WERI-Rb-1 (cell line): ENCODE results near the gene KCNAB1.
"Not testable (repeated sequence)": the region's sequence is repeated elsewhere in the genome, so short reads cannot be mapped to it uniquely, and the experiment has no call there.

ENCODE experiments used
- DNase-seq: peaks from one replicate; pipeline ENCODE4 v3.0.0-alpha.2; 2020
- H3K27ac ChIP-seq: fragments of 250-450 bp; sonication (Bioruptor Pico); 2 replicates; pipeline ENCODE4 v1.5.1; 2020; ENCODE audit warnings: mild to moderate bottlenecking, moderate library complexity
- H3K27me3 ChIP-seq: fragments of 250-450 bp; sonication (Bioruptor Pico); 2 replicates; pipeline ENCODE4 v1.5.1; 2021; ENCODE audit warnings: mild to moderate bottlenecking, low read depth, moderate library complexity; ENCODE audit not compliant: insufficient read depth, severe bottlenecking
- H3K36me3 ChIP-seq: fragments of 250-450 bp; sonication (Bioruptor Pico); 2 replicates; pipeline ENCODE4 v1.5.1; 2020; ENCODE audit warnings: mild to moderate bottlenecking, moderate library complexity
- H3K4me3 ChIP-seq: 2 replicates; pipeline ENCODE4 v1.5.1; 2011; ENCODE audit warnings: low read depth, mild to moderate bottlenecking, control low read depth, low read length
- H3K9me3 ChIP-seq: fragments of 250-450 bp; sonication (Bioruptor Pico); 2 replicates; pipeline ENCODE4 v1.5.1; 2021; ENCODE audit warnings: mild to moderate bottlenecking, moderate library complexity; ENCODE audit not compliant: severe bottlenecking
- CTCF ChIP-seq: IDR thresholded peaks from 2 replicates; pipeline ENCODE4 v1.5.1; 2011; ENCODE audit warnings: low read depth, mild to moderate bottlenecking, control low read depth, inconsistent platforms, low read length

Gene KCNAB1

DNA sequence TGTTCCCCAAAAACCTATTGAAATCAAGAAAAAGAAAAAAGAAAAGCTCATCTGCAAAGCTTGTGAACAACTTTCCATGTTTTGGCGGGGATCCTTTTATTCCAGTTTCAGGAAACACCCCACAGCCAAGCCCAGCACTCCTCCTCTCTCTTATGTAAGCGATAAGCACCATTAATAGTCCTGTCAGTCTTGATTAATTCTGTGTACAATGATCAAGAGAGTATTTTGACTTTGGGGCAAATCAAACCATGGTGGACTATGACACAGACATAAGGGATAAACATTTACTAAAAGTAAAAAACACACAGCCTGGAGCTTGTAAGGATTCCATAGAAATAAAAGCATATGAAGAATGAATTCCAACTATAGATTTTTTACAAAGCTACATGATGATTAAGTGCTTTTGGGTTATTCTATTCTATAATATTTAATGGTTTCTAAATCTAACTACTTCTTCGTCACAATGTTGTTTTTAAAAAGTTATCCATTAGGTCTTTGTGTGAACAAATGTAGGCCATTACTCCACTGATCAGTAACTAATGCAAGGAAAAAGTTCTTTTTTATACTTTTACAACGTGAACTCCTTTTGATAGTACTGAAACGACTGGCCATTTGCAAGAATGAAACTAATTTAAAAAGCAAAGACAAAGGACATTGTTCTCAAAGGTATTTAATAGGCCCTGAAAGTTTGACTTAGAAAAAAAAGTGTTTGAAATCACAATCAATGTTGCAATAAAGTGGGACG, 106.5 kb downstream of the KCNAB1 start:
- Histone ChIP-seq H3K4me3 (no peak overlapping the region), H3K36me3 (no peaks in the 10 kb centered on the region), H3K27ac (no peak overlapping the region), H3K27me3 (no peaks in the 10 kb centered on the region), H3K9me3 (no peaks in the 10 kb centered on the region)
- no peak for DNase-seq
- no peak for TF ChIP-seq CTCF

DNA sequence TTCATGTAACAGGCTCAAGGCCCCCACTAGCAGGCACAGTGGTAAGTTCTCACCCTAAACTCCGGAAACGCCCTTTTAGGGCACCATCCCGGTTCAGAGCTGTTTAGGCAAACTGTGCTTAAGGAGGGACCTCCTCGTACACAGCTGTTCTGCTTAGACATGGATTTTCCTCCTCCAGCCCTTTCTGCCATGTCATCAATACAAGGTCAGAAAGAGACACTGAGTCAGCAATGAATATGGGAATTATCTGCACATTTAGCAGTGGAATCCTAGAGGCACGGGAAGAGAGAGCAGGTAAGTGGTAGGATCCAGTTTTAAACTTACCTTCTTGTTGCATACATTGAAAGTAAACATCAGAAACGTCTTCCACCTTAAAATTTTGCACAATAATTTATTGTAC, 107.3 kb downstream of the KCNAB1 start:
- Histone ChIP-seq H3K27me3 (no peaks in the 10 kb centered on the region), H3K27ac (no peak overlapping the region), H3K9me3 (no peaks in the 10 kb centered on the region), H3K36me3 (no peaks in the 10 kb centered on the region), H3K4me3 (no peak overlapping the region)
- TF ChIP-seq CTCF, result no peak
- DNase-seq, result no peak

GRCh38 chr3:156230278-156230900, 110.0 kb downstream of the KCNAB1 start:
- no peak for TF ChIP-seq CTCF
- DNase-seq, result no peak
- Histone ChIP-seq H3K27ac (no peak overlapping the region), H3K36me3 (no peaks in the 10 kb centered on the region), H3K27me3 (no peaks in the 10 kb centered on the region), H3K9me3 (no peaks in the 10 kb centered on the region), H3K4me3 (no peak overlapping the region)

DNA sequence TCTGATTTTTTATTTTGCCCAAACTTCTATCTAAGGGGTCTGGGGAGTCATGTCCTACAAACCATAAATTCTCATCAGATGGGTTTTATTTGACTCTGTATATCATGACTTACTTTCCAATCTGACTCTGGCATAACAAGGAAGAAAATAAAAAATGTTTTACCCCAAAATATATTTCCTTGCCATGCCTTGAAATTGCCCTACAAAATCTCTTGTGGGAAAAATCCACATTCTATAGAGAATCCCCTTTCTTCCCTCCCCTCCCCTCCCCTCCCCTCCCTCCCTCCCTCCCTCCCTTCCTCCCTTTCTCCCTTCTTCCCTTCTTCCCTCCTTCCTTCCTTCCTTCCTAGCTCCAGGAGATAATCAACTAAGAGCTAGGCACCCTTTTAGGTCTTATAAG, 110.8 kb downstream of the KCNAB1 start:
- not testable (repeated sequence) for H3K27ac ChIP-seq, H3K27me3 ChIP-seq, DNase-seq, H3K36me3 ChIP-seq, H3K4me3 ChIP-seq, H3K9me3 ChIP-seq

DNA sequence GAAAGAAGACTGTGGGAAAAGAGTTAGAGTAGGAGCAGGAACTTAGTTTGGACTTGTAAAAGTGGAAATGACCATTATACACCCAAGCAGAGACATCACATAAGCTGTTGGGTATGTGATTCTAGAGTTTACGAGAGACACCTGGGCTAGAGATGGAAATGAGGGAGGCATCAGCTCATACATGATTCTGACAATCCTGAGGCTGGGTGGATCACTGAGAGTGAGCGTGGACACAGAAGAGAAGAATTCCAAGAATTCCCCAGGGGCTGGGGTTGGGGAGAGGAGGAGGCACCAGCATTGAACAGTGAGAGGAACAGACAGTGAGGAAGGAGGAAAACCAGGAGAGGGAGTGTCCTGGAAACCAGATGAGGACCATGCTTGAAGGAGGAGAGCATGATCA, 113.5 kb downstream of the KCNAB1 start:
- TF ChIP-seq CTCF, result no peak
- Histone ChIP-seq H3K27ac (no peak overlapping the region), H3K4me3 (no peak overlapping the region), H3K9me3 (no peaks in the 10 kb centered on the region), H3K36me3 (no peaks in the 10 kb centered on the region), H3K27me3 (no peaks in the 10 kb centered on the region)
- DNase-seq, result no peak

- H3K36me3 ChIP-seq, result no peaks in the 10 kb centered on the region
- no peaks in the 10 kb centered on the region for H3K9me3 ChIP-seq
- no peak for TF ChIP-seq CTCF
- no peak overlapping the region for H3K27ac ChIP-seq
- no peaks in the 10 kb centered on the region for H3K27me3 ChIP-seq
- DNase-seq, result no peak
- H3K4me3 ChIP-seq, result no peak overlapping the region
Measured at GRCh38 chr3:156236556-156237260, 116.3 kb downstream of the KCNAB1 start.
